ENCODE measurements around the gene MEOX1.

The MEOX1 gene

GRCh38 chr17:43616029-43616351 lies 45.7 kb downstream of the MEOX1 start:
- DNase-seq (ENCODE audit: low spot score): no peak

GRCh38 chr17:43615330-43616028 lies 46.2 kb downstream of the MEOX1 start:
- no peak overlapping the region for H3K27ac ChIP-seq
- no peak overlapping the region for H3K4me3 ChIP-seq
- DNase-seq (ENCODE audit: low spot score): no peak
- TF ChIP-seq CTCF (IDR thresholded peaks at IDR 0.05): no peak

More at GRCh38 chr17:43616029-43616351, 45.7 kb downstream of the MEOX1 start:
- Histone ChIP-seq H3K27ac (no peak overlapping the region), H3K4me3 (no peak overlapping the region)
- TF ChIP-seq CTCF (IDR thresholded peaks at IDR 0.05): no peak

GRCh38 chr17:43614561-43614960 lies 47.2 kb downstream of the MEOX1 start:
- no peak for DNase-seq (ENCODE audit: low spot score)
- no peak for TF ChIP-seq CTCF (IDR thresholded peaks at IDR 0.05)
- H3K4me3 ChIP-seq: no peak overlapping the region
- H3K27ac ChIP-seq: no peak overlapping the region

GRCh38 chr17:43613917-43614316 lies 47.8 kb downstream of the MEOX1 start:
- DNase-seq (ENCODE audit: low spot score): no peak
- H3K27ac ChIP-seq: no peak overlapping the region
- no peak for TF ChIP-seq CTCF (IDR thresholded peaks at IDR 0.05)
- H3K4me3 ChIP-seq: no peak overlapping the region

- Histone ChIP-seq H3K27ac (no peak overlapping the region), H3K4me3 (no peak overlapping the region)
- no peak for DNase-seq (ENCODE audit: low spot score)
- TF ChIP-seq CTCF (IDR thresholded peaks at IDR 0.05): no peak
Measured at GRCh38 chr17:43612515-43612914, 49.2 kb downstream of the MEOX1 start.

- H3K27ac ChIP-seq: no peak overlapping the region
- no peak overlapping the region for H3K4me3 ChIP-seq
- DNase-seq (ENCODE audit: low spot score): no peak
- TF ChIP-seq CTCF (IDR thresholded peaks at IDR 0.05): no peak
Measured at GRCh38 chr17:43611230-43611969, 50.3 kb downstream of the MEOX1 start.
